Astrocyte (in vitro differentiated cells and primary cell): ENCODE measurements around the gene SLC37A1. TPM values are rescaled to one million over a fixed set of nuclear protein-coding genes. Genes with fewer than 3 reads are reported as not detected.

Source experiments
- DNase-seq: peaks from one replicate; pipeline ENCODE4 v3.0.0-alpha.2; 2010; ENCODE audit warnings: low read depth
- FAIRE-seq: peaks from 2 replicates; lab custom pipeline; 2011; peaks lifted over from hg19 to GRCh38; lab: Jason Lieb, UNC
- H2AFZ ChIP-seq: 2 replicates; pipeline ENCODE4 v1.6.0; 2012; ENCODE audit warnings: low read depth, low read length, inconsistent platforms
- H3K27ac ChIP-seq: 2 replicates; pipeline ENCODE4 v1.5.1; 2011; ENCODE audit warnings: low read depth, low read length, inconsistent platforms
- H3K27me3 ChIP-seq: 2 replicates; pipeline ENCODE4 v1.6.0; 2011; ENCODE audit warnings: low read length, inconsistent platforms; ENCODE audit not compliant: insufficient read depth
- H3K36me3 ChIP-seq: 2 replicates; pipeline ENCODE4 v1.5.1; 2011; ENCODE audit warnings: low read length, inconsistent platforms; ENCODE audit not compliant: insufficient read depth
- H3K4me1 ChIP-seq: 2 replicates; pipeline ENCODE4 v1.5.1; 2011; ENCODE audit warnings: low read length, inconsistent platforms; ENCODE audit not compliant: insufficient read depth
- H3K4me2 ChIP-seq: 2 replicates; pipeline ENCODE4 v1.6.0; 2012; ENCODE audit warnings: low read length, inconsistent platforms
- H3K4me3 ChIP-seq: 2 replicates; pipeline ENCODE4 v1.5.1; 2011; ENCODE audit warnings: low read depth, mild to moderate bottlenecking, low read length, inconsistent platforms; ENCODE audit not compliant: insufficient read depth
- H3K79me2 ChIP-seq: 2 replicates; pipeline ENCODE4 v1.6.0; 2012; ENCODE audit warnings: mild to moderate bottlenecking, low read length, inconsistent platforms; ENCODE audit not compliant: insufficient read depth
- H3K9ac ChIP-seq: 2 replicates; pipeline ENCODE4 v1.6.0; 2012; ENCODE audit warnings: mild to moderate bottlenecking, low read length, inconsistent platforms
- H3K9me3 ChIP-seq: 2 replicates; pipeline ENCODE4 v1.5.1; 2012; ENCODE audit warnings: low read depth, mild to moderate bottlenecking, low read length, inconsistent platforms; ENCODE audit not compliant: insufficient read depth
- H4K20me1 ChIP-seq: 2 replicates; pipeline ENCODE4 v1.6.0; 2012; ENCODE audit warnings: low read length, inconsistent platforms; ENCODE audit not compliant: insufficient read depth
- H3K27ac Mint-ChIP-seq: one replicate; pipeline ENCODE4 v1.8.0; 2021; ENCODE audit warnings: mild to moderate bottlenecking, mixed read lengths; ENCODE audit not compliant: unreplicated experiment
- H3K27me3 Mint-ChIP-seq: one replicate; pipeline ENCODE4 v1.8.0; 2021; ENCODE audit warnings: low read depth, mixed read lengths; ENCODE audit not compliant: unreplicated experiment
- H3K36me3 Mint-ChIP-seq: one replicate; pipeline ENCODE4 v1.8.0; 2021; ENCODE audit warnings: low read depth, mixed read lengths; ENCODE audit not compliant: unreplicated experiment
- H3K4me1 Mint-ChIP-seq: one replicate; pipeline ENCODE4 v1.8.0; 2021; ENCODE audit warnings: low read depth, mixed read lengths; ENCODE audit not compliant: unreplicated experiment
- H3K4me3 Mint-ChIP-seq: one replicate; pipeline ENCODE4 v1.8.0; 2021; ENCODE audit warnings: mild to moderate bottlenecking, moderate library complexity, mixed read lengths; ENCODE audit not compliant: unreplicated experiment
- H3K9me3 Mint-ChIP-seq: one replicate; pipeline ENCODE4 v1.8.0; 2021; ENCODE audit warnings: mild to moderate bottlenecking, mixed read lengths; ENCODE audit not compliant: unreplicated experiment
- EZH2 ChIP-seq: IDR thresholded peaks from 2 replicates; pipeline ENCODE4 v1.6.1; 2012; ENCODE audit warnings: mild to moderate bottlenecking, low read length, inconsistent platforms; ENCODE audit not compliant: insufficient read depth
- total RNA-seq: library from RNA; stranded (reverse); gene quantifications from 2 replicates; pipeline ENCODE4 v1.2.1, GENCODE V29; 2021
- TF ChIP-seq, protein P1 (sequence below): IDR thresholded peaks from 2 replicates; pipeline ENCODE4 v1.5.1; 2011; ENCODE audit warnings: low read depth, mild to moderate bottlenecking, inconsistent platforms, low read length, moderate library complexity; ENCODE audit not compliant: insufficient read depth

SLC37A1 gene
- total RNA-seq, 1 donor from 2014 or later: 6.9 TPM

DNA sequence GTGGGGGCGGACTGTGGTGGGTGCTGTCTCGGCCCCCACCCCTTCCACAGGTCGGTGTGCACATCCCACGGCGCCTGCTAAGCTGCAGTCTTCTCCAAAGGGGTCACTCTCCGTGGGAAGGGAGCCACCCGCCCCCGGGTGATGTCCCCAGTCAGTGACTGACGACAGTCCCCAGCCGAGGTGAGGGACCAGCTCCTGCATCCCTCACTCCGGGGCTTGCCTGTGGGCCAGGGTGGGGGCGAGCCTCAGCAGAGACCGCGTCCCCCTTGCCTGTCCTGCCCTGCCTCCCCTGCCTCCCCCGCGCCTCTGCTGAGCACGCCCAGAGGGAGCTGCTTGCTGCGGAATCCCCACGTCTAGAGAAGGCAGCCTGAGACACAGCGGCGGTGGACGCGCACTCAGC lies 103.8 kb downstream of the SLC37A1 start:
- no peaks in the 10 kb centered on the region for H3K36me3 Mint-ChIP-seq

DNA sequence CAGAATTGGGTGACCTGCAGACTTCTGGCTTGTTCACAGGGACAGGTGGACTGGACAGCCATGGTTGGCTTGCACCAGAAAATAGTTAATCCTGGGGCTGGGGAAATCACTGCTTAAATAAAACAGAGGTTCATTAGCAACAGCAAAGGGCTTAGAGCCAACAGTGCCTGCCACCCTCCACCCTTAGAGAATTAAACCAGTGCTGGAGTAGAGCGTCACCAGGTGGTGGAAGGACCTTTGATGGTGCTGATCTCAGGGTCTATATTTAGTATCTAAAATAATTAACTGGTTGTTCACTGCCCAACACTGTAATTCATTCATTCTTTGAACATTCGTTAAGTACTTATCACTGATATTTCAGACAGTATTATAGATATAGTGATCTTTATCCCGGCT lies 105.1 kb downstream of the SLC37A1 start:
- FAIRE-seq (no peak), DNase-seq (no peak)
- Mint-ChIP-seq H3K9me3 (no peaks in the 10 kb centered on the region), H3K4me1 (no peaks in the 10 kb centered on the region), H3K36me3 (no peaks in the 10 kb centered on the region), H3K27me3 (peaks cover 43% of the 10 kb centered on the region), H3K4me3 (no peak overlapping the region), H3K27ac (no peak overlapping the region)
- Histone ChIP-seq H3K4me2 (no peak overlapping the region), H2AFZ (no peak overlapping the region), H4K20me1 (no peaks in the 10 kb centered on the region), H3K27ac (no peak overlapping the region), H3K4me3 (no peak overlapping the region), H3K9ac (no peak overlapping the region), H3K4me1 (no peaks in the 10 kb centered on the region), H3K79me2 (no peaks in the 10 kb centered on the region), H3K36me3 (no peaks in the 10 kb centered on the region), H3K9me3 (no peaks in the 10 kb centered on the region), H3K27me3 (peaks cover 37% of the 10 kb centered on the region)
- no peak for TF ChIP-seq EZH2
- TF ChIP-seq, protein P1, sequence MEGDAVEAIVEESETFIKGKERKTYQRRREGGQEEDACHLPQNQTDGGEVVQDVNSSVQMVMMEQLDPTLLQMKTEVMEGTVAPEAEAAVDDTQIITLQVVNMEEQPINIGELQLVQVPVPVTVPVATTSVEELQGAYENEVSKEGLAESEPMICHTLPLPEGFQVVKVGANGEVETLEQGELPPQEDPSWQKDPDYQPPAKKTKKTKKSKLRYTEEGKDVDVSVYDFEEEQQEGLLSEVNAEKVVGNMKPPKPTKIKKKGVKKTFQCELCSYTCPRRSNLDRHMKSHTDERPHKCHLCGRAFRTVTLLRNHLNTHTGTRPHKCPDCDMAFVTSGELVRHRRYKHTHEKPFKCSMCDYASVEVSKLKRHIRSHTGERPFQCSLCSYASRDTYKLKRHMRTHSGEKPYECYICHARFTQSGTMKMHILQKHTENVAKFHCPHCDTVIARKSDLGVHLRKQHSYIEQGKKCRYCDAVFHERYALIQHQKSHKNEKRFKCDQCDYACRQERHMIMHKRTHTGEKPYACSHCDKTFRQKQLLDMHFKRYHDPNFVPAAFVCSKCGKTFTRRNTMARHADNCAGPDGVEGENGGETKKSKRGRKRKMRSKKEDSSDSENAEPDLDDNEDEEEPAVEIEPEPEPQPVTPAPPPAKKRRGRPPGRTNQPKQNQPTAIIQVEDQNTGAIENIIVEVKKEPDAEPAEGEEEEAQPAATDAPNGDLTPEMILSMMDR: no peak

More for the DNA sequence above, 103.8 kb downstream of the SLC37A1 start:
- H3K4me2 ChIP-seq: no peak overlapping the region
- H3K9me3 Mint-ChIP-seq: no peaks in the 10 kb centered on the region
- H3K4me3 Mint-ChIP-seq: no peak overlapping the region
- no peak overlapping the region for H3K4me3 ChIP-seq
- FAIRE-seq (no peak), DNase-seq (no peak)
- TF ChIP-seq EZH2: no peak
- TF ChIP-seq, protein P1: no peak
- H3K4me1 Mint-ChIP-seq: no peaks in the 10 kb centered on the region
- no peak overlapping the region for H3K27ac Mint-ChIP-seq
- H2AFZ ChIP-seq: no peak overlapping the region
- no peak overlapping the region for H3K9ac ChIP-seq
- no peaks in the 10 kb centered on the region for H3K79me2 ChIP-seq
- no peaks in the 10 kb centered on the region for H3K4me1 ChIP-seq
- no peaks in the 10 kb centered on the region for H4K20me1 ChIP-seq
- H3K27ac ChIP-seq: no peak overlapping the region
- peaks cover 31% of the 10 kb centered on the region for H3K27me3 ChIP-seq
- H3K9me3 ChIP-seq: no peaks in the 10 kb centered on the region
- H3K36me3 ChIP-seq: no peaks in the 10 kb centered on the region
- peaks cover 39% of the 10 kb centered on the region for H3K27me3 Mint-ChIP-seq

DNA sequence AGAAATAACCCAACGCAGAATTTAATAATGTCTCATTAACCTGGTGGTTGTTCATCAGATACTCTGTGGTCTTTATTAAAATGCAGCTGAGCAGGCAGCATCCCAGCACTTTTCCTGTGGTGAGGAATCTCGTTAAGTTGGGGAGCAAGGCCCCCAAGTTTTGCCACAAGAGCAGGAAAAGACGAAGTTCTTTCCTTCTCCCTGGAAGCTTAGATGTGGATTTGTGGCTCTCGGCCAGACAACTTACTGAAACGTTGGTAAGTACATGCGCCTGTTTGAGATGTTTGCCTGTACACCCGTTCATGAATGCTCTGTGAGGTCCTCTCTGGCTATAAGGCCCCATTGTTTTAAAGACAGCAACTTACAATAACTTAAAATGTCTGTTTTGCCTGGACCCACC lies 105.5 kb downstream of the SLC37A1 start:
- H3K27me3 Mint-ChIP-seq: peaks cover 48% of the 10 kb centered on the region
- no peaks in the 10 kb centered on the region for H3K9me3 ChIP-seq
- no peaks in the 10 kb centered on the region for H3K4me1 Mint-ChIP-seq
- H3K4me3 Mint-ChIP-seq: no peak overlapping the region
- no peak overlapping the region for H3K4me3 ChIP-seq
- H3K36me3 ChIP-seq: no peaks in the 10 kb centered on the region
- H3K9me3 Mint-ChIP-seq: no peaks in the 10 kb centered on the region
- no peak for FAIRE-seq
- no peaks in the 10 kb centered on the region for H3K4me1 ChIP-seq
- H3K27me3 ChIP-seq: peaks cover 38% of the 10 kb centered on the region
- no peak overlapping the region for H3K4me2 ChIP-seq
- TF ChIP-seq, protein P1: no peak
- TF ChIP-seq EZH2: no peak
- no peak overlapping the region for H3K27ac Mint-ChIP-seq
- no peaks in the 10 kb centered on the region for H3K79me2 ChIP-seq
- H2AFZ ChIP-seq: no peak overlapping the region
- H3K27ac ChIP-seq: no peak overlapping the region
- H3K9ac ChIP-seq: no peak overlapping the region
- H4K20me1 ChIP-seq: no peaks in the 10 kb centered on the region
- no peaks in the 10 kb centered on the region for H3K36me3 Mint-ChIP-seq
- no peak for DNase-seq
